Measurements from ENCODE around the gene AKR1D1.

The AKR1D1 gene

DNA sequence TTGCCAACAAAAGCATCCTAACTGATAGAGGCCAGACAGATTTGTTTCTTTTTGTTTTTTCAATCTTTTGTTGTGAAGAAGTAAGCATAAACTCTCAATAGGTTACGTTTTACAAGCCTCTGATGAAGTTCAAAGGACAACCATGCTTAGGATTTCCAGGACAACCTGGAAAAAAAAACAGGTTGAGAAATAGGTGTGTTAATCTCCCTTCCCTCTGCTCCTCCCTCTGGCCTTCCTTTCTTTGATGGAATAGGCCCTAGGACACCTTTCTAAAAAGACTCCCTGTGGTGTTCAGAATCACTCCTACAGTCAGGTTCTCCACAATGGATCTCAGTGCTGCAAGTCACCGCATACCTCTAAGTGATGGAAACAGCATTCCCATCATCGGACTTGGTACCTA lies at the start of gene AKR1D1:
Gene AKR1D1 (plus strand): TSS at position 264 of the 400 bp plus-strand sequence. CDS start 60 bp downstream, at position 324.
- in situ Hi-C loops (cut with HindIII; ENCODE audit: low sequenced_read_pairs), result no loop called here
- DNase-seq (ENCODE audit: low read depth), result no peak
- TF ChIP-seq, protein P1, sequence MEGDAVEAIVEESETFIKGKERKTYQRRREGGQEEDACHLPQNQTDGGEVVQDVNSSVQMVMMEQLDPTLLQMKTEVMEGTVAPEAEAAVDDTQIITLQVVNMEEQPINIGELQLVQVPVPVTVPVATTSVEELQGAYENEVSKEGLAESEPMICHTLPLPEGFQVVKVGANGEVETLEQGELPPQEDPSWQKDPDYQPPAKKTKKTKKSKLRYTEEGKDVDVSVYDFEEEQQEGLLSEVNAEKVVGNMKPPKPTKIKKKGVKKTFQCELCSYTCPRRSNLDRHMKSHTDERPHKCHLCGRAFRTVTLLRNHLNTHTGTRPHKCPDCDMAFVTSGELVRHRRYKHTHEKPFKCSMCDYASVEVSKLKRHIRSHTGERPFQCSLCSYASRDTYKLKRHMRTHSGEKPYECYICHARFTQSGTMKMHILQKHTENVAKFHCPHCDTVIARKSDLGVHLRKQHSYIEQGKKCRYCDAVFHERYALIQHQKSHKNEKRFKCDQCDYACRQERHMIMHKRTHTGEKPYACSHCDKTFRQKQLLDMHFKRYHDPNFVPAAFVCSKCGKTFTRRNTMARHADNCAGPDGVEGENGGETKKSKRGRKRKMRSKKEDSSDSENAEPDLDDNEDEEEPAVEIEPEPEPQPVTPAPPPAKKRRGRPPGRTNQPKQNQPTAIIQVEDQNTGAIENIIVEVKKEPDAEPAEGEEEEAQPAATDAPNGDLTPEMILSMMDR (IDR thresholded peaks at IDR 0.05; ENCODE audit: low read depth, low read length, missing control alignments), result no peak
- no peak within 1 kb of the TSS for H3K4me3 ChIP-seq (ENCODE audit: low read depth, low read length)

GRCh38 chr7:138027100-138027499 lies 49.2 kb upstream of the AKR1D1 start:
- TF ChIP-seq, protein P1 (IDR thresholded peaks at IDR 0.05; ENCODE audit: low read depth, low read length, missing control alignments), result no peak
- no peak overlapping the region for H3K4me3 ChIP-seq (ENCODE audit: low read depth, low read length)
- no peak for DNase-seq (ENCODE audit: low read depth)
- in situ Hi-C loops (cut with HindIII; ENCODE audit: low sequenced_read_pairs), result no loop called here

DNA sequence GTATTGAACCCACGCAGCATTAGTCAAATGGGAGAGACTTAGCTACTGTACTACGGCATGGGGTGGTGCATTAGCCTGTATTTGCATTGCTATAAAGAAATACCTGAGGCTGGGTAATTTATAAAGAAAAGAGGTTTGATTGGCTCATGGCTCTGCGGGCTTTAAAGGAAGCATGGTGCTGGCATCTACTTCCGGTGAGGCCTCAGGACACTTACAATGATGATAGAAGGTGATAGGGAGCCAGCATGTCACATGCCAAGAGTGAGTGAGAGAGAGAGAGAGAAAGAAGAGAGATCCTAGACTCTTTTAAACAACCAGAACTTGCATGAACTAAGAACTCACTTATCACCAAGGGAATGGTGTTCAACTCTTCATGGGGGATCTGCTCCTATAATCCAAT lies 47.1 kb upstream of the AKR1D1 start:
- DNase-seq (ENCODE audit: low read depth), result no peak
- TF ChIP-seq, protein P1 (IDR thresholded peaks at IDR 0.05; ENCODE audit: low read depth, low read length, missing control alignments), result no peak
- in situ Hi-C loops (cut with HindIII; ENCODE audit: low sequenced_read_pairs), result no loop called here
- H3K4me3 ChIP-seq (ENCODE audit: low read depth, low read length), result no peak overlapping the region

DNA sequence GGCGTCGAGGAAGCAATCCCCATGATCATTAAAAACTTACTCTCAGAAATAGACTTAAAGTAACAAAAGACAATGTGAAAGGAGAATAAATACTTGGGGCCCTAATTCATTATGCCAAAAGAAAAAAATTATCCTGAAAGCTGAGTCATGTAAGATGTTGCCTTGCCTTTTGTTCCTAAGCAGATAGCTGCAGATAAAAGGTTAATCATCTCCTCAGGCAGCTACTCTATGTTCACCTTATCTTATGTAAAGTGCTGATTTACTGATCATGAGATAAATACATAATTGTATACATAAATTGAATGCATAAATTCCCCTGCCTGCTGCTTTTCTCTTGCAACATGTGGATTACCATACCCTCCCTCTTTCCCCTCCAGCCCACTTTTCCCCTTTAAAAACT lies 46.3 kb upstream of the AKR1D1 start:
- TF ChIP-seq, protein P1 (IDR thresholded peaks at IDR 0.05; ENCODE audit: low read depth, low read length, missing control alignments), result no peak
- DNase-seq (ENCODE audit: low read depth), result no peak
- in situ Hi-C loops (cut with HindIII; ENCODE audit: low sequenced_read_pairs), result no loop called here
- H3K4me3 ChIP-seq (ENCODE audit: low read depth, low read length), result no peak overlapping the region

- DNase-seq (ENCODE audit: low read depth), result no peak
- H3K4me3 ChIP-seq (ENCODE audit: low read depth, low read length), result no peak overlapping the region
- in situ Hi-C loops (cut with HindIII; ENCODE audit: low sequenced_read_pairs), result no loop called here
- TF ChIP-seq, protein P1 (IDR thresholded peaks at IDR 0.05; ENCODE audit: low read depth, low read length, missing control alignments), result no peak
These were observed 45.4 kb upstream of the AKR1D1 start for GRCh38 chr7:138030679-138031351.

DNA sequence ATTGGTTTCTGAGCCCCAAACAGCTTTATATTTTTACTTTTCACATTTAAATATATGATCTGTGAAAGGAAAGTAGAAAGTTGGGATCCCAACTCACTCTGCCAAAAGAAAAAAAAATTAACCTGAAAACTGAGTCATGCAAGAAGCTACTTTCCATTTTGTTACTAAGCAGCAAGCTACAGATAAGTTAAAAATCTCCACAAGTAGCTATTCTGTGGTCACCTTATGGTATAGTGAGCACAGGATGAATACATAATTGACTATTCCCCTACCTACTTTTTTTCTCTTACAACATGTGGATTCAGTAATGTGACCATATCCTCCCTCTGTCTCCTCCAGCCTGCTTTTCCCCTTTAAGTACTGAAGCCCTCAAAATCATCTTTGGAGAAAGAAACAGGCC lies 44.1 kb upstream of the AKR1D1 start:
- DNase-seq (ENCODE audit: low read depth), result no peak
- no peak overlapping the region for H3K4me3 ChIP-seq (ENCODE audit: low read depth, low read length)
- TF ChIP-seq, protein P1 (IDR thresholded peaks at IDR 0.05; ENCODE audit: low read depth, low read length, missing control alignments), result no peak
- in situ Hi-C loops (cut with HindIII; ENCODE audit: low sequenced_read_pairs), result no loop called here

Measured in astrocyte of the cerebellum (primary cell).